ENCODE results near the gene MAPK8IP1.

The MAPK8IP1 gene

GRCh38 chr11:45931739-45932138 is 46.3 kb downstream of the MAPK8IP1 start:
- TF ChIP-seq CTCF (IDR thresholded peaks at IDR 0.05; ENCODE audit: low read depth, low read length): no peak
- no peak for DNase-seq (ENCODE audit: extremely low read depth, low read depth)

GRCh38 chr11:45932217-45932616 is 46.8 kb downstream of the MAPK8IP1 start:
- TF ChIP-seq CTCF (IDR thresholded peaks at IDR 0.05; ENCODE audit: low read depth, low read length): no peak
- no peak for DNase-seq (ENCODE audit: extremely low read depth, low read depth)

GRCh38 chr11:45933131-45933831 is 47.8 kb downstream of the MAPK8IP1 start:
- no peak for TF ChIP-seq CTCF (IDR thresholded peaks at IDR 0.05; ENCODE audit: low read depth, low read length)
- DNase-seq (ENCODE audit: extremely low read depth, low read depth): no peak

GRCh38 chr11:45933846-45934579 is 48.6 kb downstream of the MAPK8IP1 start:
- no peak for TF ChIP-seq CTCF (IDR thresholded peaks at IDR 0.05; ENCODE audit: low read depth, low read length)
- DNase-seq (ENCODE audit: extremely low read depth, low read depth): no peak

GRCh38 chr11:45934580-45935318 is 49.3 kb downstream of the MAPK8IP1 start:
- no peak for TF ChIP-seq CTCF (IDR thresholded peaks at IDR 0.05; ENCODE audit: low read depth, low read length)
- DNase-seq (ENCODE audit: extremely low read depth, low read depth): no peak

- no peak for DNase-seq (ENCODE audit: extremely low read depth, low read depth)
- TF ChIP-seq CTCF (IDR thresholded peaks at IDR 0.05; ENCODE audit: low read depth, low read length): no peak
Observed at GRCh38 chr11:45935349-45936064, 50.1 kb downstream of the MAPK8IP1 start.

All from AG09319 (cell line).